Measurements from ENCODE around the gene ADAMTSL1. TPM values are rescaled to one million over a fixed set of nuclear protein-coding genes. Genes with fewer than 3 reads are reported as not detected.

ADAMTSL1 gene
- polyA plus RNA-seq, 2 of the 4 experiments (the other 2 are of a cell fraction), result 0.03 TPM; not detected in 1

DNA sequence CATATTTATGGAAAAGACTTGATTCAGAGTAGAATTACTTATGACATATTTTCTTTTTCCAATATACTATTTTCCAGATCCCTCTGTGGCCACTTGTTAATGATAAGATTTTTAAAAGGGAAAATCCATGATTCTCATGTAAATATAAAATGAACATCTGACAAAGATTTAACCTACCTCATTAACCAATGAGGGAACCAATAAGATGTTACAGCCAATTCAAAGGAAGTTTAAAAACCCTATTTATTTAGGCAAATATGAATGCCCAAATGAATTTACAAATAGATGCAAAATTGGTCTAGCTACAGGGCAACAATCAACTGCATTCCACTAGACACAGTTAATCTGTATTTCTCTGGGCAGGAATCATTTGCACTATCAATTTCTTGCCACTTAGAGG, 226.8 kb downstream of the ADAMTSL1 start:
- TF ChIP-seq, protein P1, sequence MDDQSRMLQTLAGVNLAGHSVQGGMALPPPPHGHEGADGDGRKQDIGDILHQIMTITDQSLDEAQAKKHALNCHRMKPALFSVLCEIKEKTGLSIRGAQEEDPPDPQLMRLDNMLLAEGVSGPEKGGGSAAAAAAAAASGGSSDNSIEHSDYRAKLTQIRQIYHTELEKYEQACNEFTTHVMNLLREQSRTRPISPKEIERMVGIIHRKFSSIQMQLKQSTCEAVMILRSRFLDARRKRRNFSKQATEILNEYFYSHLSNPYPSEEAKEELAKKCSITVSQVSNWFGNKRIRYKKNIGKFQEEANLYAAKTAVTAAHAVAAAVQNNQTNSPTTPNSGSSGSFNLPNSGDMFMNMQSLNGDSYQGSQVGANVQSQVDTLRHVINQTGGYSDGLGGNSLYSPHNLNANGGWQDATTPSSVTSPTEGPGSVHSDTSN (IDR thresholded peaks at IDR 0.05), result no peak
- TF ChIP-seq FOSB (CRISPR knock-in tag; IDR thresholded peaks at IDR 0.05), result no peak
- TF ChIP-seq, protein P2, sequence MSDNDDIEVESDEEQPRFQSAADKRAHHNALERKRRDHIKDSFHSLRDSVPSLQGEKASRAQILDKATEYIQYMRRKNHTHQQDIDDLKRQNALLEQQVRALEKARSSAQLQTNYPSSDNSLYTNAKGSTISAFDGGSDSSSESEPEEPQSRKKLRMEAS (IDR thresholded peaks at IDR 0.05), result no peak
- TF ChIP-seq, protein P3, sequence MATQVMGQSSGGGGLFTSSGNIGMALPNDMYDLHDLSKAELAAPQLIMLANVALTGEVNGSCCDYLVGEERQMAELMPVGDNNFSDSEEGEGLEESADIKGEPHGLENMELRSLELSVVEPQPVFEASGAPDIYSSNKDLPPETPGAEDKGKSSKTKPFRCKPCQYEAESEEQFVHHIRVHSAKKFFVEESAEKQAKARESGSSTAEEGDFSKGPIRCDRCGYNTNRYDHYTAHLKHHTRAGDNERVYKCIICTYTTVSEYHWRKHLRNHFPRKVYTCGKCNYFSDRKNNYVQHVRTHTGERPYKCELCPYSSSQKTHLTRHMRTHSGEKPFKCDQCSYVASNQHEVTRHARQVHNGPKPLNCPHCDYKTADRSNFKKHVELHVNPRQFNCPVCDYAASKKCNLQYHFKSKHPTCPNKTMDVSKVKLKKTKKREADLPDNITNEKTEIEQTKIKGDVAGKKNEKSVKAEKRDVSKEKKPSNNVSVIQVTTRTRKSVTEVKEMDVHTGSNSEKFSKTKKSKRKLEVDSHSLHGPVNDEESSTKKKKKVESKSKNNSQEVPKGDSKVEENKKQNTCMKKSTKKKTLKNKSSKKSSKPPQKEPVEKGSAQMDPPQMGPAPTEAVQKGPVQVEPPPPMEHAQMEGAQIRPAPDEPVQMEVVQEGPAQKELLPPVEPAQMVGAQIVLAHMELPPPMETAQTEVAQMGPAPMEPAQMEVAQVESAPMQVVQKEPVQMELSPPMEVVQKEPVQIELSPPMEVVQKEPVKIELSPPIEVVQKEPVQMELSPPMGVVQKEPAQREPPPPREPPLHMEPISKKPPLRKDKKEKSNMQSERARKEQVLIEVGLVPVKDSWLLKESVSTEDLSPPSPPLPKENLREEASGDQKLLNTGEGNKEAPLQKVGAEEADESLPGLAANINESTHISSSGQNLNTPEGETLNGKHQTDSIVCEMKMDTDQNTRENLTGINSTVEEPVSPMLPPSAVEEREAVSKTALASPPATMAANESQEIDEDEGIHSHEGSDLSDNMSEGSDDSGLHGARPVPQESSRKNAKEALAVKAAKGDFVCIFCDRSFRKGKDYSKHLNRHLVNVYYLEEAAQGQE (IDR thresholded peaks at IDR 0.05), result no peak
- TF ChIP-seq NFE2L2 (conservative IDR thresholded peaks at IDR 0.05; ENCODE audit: low read length), result no peak
- TF ChIP-seq CHD2 (IDR thresholded peaks at IDR 0.05; ENCODE audit: low read length, partially characterized antibody), result no peak
- TF ChIP-seq RARB (CRISPR knock-in tag; IDR thresholded peaks at IDR 0.05), result no peak
- no peak for TF ChIP-seq RCOR1 (IDR thresholded peaks at IDR 0.05; ENCODE audit: low read depth, low read length)
- TF ChIP-seq E2F6 (IDR thresholded peaks at IDR 0.05; ENCODE audit: borderline replicate concordance, low read depth), result no peak
- no peak for TF ChIP-seq CHD4 (IDR thresholded peaks at IDR 0.05; ENCODE audit: borderline replicate concordance)
- no peak for TF ChIP-seq ZSCAN20 (CRISPR knock-in tag; IDR thresholded peaks at IDR 0.05)
- TF ChIP-seq CEBPB (IDR thresholded peaks at IDR 0.05), result no peak
- no peak for TF ChIP-seq MAFK (IDR thresholded peaks at IDR 0.05; ENCODE audit: partially characterized antibody)
- TF ChIP-seq RAD21 (conservative IDR thresholded peaks at IDR 0.05 in 1 of 2, IDR thresholded peaks at IDR 0.05 in 1 of 2), result no peak
- TF ChIP-seq ZNF302 (CRISPR knock-in tag; IDR thresholded peaks at IDR 0.05), result no peak
- no peak for TF ChIP-seq MAZ (IDR thresholded peaks at IDR 0.05; ENCODE audit: borderline replicate concordance, low read depth, low read length)
- no peak for TF ChIP-seq JUNB (IDR thresholded peaks at IDR 0.05)
- TF ChIP-seq HMGXB4 (CRISPR knock-in tag; IDR thresholded peaks at IDR 0.05; ENCODE audit: borderline replicate concordance), result no peak
- TF ChIP-seq ESRRA (IDR thresholded peaks at IDR 0.05; ENCODE audit: borderline replicate concordance, low read length), result no peak
- no peak for TF ChIP-seq NR3C1 (IDR thresholded peaks at IDR 0.05)
- DNase-seq (ENCODE audit: low read depth in 1 of 2, low spot score in 1 of 2), result no peak
- Histone ChIP-seq H3K27ac (no peak overlapping the region), H3K9me3 (no peaks in the 10 kb centered on the region), H3K4me2 (no peak overlapping the region), H3K4me3 (no peak overlapping the region), H3K4me1 (no peaks in the 10 kb centered on the region)
- no peak for FAIRE-seq
- ChIA-PET POLR2A (no interaction called here), CTCF (no interaction called here)
- ATAC-seq, result no peak
